ENCODE measurements around the gene RSPO1. TPM values are rescaled to one million over a fixed set of nuclear protein-coding genes. Genes with fewer than 3 reads are reported as not detected.
A peak's percentile ranks its signal among the peaks of the same experiment; 100 is the strongest.

RSPO1 gene
- total RNA-seq, 1 donor from 2014 or later, result 0.20 TPM

GRCh38 chr1:37656881-37657280 lies 22.2 kb upstream of the RSPO1 start:
- no peak for ATAC-seq

GRCh38 chr1:37656026-37656425 lies 21.3 kb upstream of the RSPO1 start:
- no peak for ATAC-seq

DNA sequence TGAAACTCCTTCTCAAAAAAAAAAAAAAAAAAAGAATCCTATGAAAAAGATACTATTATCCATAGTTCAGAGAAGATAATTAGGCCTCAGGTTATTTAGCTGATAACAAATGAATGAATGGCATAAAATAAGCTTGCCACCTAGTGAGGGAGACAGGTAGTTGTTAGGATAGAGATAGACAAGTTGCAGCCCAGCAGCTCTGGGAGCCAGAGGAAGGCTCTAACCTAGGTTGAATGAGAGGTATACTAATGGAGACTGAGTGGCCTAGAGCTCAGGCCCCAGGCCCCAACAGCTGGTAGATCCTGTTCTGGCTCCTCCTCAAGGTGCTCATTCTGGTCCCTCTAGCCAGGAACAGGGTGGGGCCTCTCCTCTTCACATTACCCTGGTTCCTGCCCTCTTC lies 20.6 kb upstream of the RSPO1 start:
- peak; percentile 35 for ATAC-seq

GRCh38 chr1:37653906-37654305 lies 19.2 kb upstream of the RSPO1 start:
- no peak for ATAC-seq

GRCh38 chr1:37652976-37653375 lies 18.3 kb upstream of the RSPO1 start:
- no peak for ATAC-seq

DNA sequence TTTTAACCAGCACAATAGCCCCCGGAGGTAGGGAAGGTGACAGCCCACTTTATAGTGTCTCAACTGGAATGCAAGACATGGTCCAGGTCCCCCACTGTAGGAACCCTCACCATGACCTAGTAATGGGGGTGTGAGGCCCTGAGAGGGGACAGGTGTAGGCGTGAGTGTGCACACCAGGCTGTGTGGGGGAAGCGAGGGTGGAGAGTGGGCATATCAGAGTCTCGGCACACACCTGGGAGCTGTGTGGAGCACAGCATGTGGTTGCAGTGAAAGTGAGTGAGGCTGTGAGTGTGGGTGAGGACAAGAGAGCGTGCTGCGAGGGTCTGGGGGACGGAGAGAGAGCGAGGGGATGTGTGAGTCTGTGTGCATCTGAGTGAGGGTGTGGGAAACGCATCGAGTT lies 17.1 kb upstream of the RSPO1 start:
- ATAC-seq, result no peak

- ATAC-seq, result no peak
Observed at GRCh38 chr1:37650721-37651120, 16.0 kb upstream of the RSPO1 start.

DNA sequence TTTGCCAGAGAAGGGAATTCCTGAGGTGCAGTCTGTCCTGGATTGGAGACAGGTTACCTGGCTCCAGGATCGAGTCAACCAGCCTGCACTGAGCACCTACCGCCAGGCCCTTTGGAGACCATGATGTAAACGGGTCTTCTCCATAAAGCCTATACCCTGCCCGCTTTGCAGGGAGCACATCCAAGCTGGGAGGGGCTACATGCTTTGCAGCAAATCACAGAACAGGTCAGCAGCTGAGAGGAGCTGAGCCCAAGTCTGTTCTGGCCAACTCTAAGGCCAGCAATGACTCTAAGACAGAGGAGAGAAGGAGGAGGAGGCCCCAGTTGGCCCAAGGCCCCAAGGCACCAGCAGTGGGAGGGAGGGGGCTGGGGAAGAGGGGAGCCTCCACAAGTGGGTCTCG lies 15.5 kb upstream of the RSPO1 start:
- no peak for ATAC-seq

GRCh38 chr1:37647281-37647680 lies 12.6 kb upstream of the RSPO1 start:
- ATAC-seq, result no peak

DNA sequence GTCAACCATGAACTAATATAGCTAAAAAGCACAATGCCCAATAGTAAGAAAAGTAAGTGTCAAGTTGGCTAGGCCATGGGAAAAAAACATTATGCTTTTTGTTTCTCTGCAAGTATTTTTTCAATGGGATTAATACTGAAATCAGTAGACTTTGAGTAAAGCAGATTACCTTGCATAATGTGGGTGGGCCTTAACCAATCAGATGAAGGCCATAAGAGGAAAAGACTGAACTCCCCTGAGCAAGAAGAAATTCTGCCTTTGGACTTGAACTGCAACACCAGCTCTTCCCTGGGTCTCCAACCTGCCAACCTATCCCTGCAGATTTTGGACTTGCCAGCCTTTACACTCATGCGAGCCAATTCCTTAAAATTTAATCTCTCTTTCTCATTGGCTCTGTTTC lies 6.4 kb upstream of the RSPO1 start:
- no peak for ATAC-seq

DNA sequence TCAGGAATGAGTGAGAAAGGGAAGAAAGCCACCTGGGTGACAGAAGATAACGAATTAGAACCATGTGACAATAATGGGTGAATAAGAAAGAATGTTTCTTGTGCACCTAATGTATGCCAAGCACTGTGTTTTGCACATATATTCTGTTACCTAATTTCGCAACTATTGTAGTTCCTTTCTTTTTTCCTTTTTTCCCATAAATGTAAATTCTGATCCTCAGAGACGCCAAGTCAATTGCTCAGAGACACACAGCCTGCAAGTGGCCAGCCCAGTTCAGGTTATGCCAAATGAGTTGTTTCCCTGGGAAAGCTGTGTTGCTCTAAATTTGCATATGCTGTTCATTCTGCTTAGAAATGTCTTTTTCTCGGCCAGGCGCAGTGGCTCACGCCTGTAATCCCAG lies 1.7 kb upstream of the RSPO1 start:
- no peak for ATAC-seq

- ATAC-seq, result no peak
Observed at GRCh38 chr1:37634992-37635902, 555 bp upstream of the RSPO1 start.

GRCh38 chr1:37633938-37634243 lies 801 bp downstream of the RSPO1 start:
- no peak for ATAC-seq

DNA sequence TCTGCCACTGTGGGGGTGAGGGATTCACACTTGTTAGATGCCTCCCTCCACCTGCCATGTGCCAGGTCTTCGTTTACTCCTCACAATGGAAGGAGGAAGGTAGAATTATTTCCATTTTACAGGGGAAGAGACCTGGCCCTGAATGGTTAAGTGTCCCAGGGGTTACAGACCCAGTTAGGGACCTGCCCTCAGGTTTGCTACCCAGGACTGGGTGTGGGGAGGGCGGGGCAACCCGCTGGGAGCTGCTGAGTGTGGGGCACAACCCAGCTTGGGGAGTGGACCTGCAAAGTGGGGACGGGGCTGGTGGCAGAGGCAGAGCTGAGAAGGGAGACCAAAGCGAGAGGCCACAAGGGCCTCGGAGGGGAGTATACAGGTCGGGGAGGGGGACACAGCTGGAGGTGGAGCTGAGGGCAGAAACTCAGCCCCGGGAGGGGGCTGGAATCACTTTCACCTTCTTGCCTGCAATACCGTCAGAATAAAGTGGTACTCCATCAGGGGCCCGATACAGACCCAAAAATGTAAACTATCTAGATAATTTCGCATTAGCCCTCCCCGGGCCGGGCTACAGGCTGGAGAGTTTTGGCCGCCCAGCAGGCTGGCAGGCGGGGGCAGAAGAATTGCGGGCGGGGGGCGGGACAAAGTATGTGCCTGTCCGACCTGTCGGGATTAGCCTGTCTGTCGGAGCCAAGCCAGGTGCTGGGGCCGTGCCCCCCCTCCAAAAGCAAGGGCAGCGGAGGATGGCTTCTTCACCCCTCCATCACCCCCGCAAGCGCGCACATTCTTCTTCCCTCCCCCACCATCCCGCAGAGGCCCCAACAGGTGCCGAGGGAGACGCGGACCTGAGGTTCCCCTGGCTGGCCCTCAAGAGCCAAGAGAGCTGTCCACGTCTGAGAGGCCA lies 1.4 kb downstream of the RSPO1 start:
- no peak for ATAC-seq

DNA sequence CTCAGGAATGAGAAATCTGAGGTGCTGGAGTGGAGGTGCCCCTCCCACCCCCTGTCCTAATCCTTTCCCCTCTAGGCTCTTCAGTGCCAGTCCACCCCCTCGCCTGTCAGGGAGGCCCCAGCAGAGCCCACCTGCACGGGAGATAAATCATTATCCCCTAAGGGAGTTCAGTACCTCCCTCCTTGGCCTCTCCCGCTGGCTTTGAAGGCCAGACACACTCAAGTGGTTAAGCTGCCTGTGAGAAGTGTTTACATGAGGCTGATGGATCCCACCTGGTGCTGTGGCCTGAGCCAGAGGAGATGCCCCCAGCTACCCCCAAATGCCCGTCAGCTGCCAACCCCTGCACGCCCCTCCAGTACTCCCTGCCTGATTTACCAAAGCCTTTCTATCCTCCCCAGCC lies 3.7 kb downstream of the RSPO1 start:
- no peak for ATAC-seq

DNA sequence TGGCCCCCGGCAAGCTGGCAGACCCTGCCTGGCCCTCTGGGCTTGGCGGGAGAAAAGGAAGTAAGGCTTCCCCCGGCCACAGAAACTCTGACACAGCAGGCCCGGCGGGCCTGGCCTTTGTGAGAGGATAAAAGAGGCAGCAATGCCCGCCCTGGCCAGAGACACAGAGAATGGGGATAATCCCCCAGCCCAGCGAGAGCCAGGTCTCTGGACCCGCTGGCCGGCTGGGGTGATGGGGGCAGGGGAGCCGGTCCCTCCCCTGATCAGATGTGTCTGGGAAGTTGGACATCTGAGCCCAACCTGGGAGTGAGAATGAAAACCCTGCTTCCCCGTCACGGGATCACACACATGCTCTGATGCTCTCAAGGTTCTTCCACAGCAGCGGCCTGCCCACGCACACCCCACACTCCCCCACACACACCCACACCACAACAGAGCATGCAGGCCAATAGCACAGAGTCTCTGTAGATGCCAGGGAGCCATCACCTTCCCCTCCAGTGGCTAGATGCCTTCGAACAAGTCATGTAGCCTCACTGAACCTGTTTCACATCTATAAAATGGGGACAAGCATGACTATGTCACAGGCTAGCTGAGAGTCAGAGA lies 4.2 kb downstream of the RSPO1 start:
- ATAC-seq, result no peak

GRCh38 chr1:37629726-37630425 lies 4.8 kb downstream of the RSPO1 start:
- ATAC-seq, result no peak

DNA sequence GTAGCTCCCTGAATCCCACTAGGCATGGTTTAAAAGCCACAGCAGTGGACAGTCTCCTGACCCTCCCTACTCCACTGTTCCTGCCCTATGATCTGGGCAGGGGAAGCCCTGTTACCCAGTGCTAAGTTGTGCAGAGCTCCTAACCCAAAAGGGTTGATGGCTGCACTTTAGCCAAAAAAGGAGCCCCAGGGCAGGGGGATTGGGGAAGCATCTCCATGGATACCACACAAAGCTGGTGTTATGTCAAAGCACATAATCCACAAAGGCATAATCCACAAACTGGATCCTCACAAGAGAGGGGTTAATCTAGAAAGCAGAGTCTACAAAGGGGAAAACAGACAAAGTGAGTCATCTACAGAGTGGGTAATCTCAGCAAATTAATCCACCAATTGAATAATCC lies 5.7 kb downstream of the RSPO1 start:
- no peak for ATAC-seq

GRCh38 chr1:37628026-37628556 lies 6.6 kb downstream of the RSPO1 start:
- no peak for ATAC-seq

DNA sequence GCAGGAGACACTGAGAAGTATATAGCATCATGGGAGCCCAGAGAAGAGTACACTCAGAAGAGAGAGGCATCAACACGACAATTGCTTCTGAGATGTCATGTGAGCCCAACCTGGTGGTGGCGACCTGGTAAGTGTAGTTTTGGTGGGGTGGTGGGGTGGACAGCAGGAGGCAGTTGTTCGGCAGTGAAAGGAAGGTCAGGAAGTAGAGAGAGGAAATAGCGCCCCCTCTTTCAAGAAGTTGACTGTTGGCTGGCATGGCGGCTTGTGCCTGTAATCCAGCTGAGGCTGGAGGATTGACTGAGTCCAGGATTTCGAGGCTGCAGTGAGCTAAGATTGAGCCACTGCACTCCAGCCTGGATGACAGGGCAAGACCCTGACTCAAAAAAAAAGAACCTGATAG lies 12.6 kb downstream of the RSPO1 start:
- no peak for ATAC-seq

DNA sequence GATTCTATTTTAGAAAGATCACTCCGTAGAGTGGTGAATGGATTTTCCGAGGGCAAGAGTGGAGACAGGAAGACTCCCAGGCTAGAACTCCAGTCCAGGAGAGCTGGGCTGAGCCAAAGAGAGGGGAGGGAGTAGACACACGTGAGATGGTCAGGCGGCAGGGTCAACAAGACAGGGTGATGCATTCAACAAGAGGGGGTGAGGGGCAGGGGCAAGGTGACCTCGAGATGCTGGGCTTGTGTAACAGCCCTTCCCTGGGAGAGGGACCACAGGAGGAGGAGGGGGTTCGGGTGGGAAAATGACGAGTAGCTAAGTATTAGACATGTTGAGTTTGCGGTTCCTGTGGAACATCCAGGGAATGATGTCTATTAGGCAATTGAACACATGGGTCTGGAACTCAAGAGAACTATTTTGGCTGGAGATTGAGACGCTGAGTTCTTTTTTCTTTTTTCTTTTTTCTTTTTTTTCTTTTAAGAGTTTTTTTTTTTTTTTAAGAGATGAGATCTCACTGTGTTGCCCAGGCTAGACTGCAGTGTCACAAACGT lies 13.3 kb downstream of the RSPO1 start:
- ATAC-seq, result no peak

GRCh38 chr1:37620707-37621106 lies 14.0 kb downstream of the RSPO1 start:
- ATAC-seq, result no peak

Measured in esophagus mucosa (tissue), 1 donor.